ENCODE measurements around the gene CYSRT1. TPM values are rescaled to one million over a fixed set of nuclear protein-coding genes. Genes with fewer than 3 reads are reported as not detected.

The CYSRT1 gene
- total RNA-seq, 2 experiments from 2014 or later = 0.23 TPM; not detected in 1

DNA sequence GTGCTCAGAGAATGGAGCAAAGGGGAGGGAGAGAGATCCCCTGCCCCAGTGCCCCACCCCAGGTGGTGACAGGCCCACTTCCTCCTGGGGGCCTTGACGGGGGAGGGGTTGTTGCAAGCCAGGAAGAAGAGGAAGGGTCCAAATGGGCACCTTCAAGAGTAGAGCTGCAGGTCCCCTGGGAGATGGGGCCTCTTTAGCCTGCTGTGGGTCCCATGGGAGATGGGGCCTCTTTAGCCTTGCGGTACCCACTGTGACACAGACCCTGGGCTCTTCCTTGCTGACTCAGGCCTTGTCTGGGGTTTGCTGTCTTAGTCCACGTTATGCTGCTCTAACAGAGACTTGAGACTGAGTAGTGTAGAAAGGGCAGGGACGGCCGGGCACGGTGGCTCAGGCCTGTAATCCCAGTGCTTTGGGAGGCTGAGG lies 43.0 kb downstream of the CYSRT1 start:
- ChIA-PET CTCF (no interaction called here), POLR2A (no interaction called here)

- POLR2A ChIA-PET = no interaction called here
- CTCF ChIA-PET = interaction anchor here (1.4 kb wide), 1 partner anchor 41 kb away, joined by 3 read pairs; the partner anchor contains the start of gene RNF224
Measured at GRCh38 chr9:137268538-137269201, 43.7 kb downstream of the CYSRT1 start.

GRCh38 chr9:137269231-137269772 lies 44.3 kb downstream of the CYSRT1 start:
- POLR2A ChIA-PET = no interaction called here
- CTCF ChIA-PET = interaction anchor here (1.4 kb wide), 1 partner anchor 42 kb away, joined by 3 read pairs; the partner anchor contains the start of gene RNF224

DNA sequence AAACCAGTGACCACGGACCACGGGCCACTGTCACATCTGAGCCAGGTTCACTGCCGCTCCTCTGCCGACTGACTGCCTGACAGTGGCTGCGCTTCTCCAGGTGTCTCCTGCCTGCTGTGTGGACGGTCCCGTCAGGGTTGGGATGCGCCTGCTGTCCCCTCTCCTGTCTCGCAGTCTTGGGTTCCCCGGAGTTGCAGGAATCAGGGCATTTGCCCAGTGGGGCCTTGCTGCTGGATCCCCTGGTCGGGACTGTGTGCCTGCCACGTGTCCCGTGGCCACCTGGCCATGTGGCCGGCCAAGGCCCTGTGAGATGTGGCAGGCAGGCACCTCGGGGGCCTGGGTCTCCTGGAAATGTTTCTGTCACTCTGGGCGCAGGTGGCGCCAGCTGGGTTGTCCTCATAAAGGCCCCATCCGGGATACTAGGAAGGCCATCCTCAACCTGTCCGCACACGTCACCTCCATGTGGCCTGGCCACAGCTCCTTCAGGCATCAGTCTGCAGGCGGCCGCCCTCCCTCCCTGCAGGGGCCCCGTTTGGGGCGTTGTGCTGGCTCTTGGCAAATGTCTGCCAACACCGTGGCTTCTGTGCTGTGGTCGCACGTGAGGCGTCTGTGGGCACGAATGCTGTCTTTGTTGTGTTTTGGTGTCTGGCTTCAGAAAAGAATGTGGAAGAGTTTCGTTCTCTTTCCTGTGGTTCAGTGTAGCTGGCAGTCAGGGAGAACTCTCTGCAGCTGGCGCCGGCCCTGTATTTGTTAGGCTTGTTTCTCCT lies 46.1 kb downstream of the CYSRT1 start:
- ChIA-PET POLR2A (no interaction called here), CTCF (no interaction called here)

- CTCF ChIA-PET = no interaction called here
- POLR2A ChIA-PET = no interaction called here
Measured at GRCh38 chr9:137271696-137272076, 46.7 kb downstream of the CYSRT1 start.

DNA sequence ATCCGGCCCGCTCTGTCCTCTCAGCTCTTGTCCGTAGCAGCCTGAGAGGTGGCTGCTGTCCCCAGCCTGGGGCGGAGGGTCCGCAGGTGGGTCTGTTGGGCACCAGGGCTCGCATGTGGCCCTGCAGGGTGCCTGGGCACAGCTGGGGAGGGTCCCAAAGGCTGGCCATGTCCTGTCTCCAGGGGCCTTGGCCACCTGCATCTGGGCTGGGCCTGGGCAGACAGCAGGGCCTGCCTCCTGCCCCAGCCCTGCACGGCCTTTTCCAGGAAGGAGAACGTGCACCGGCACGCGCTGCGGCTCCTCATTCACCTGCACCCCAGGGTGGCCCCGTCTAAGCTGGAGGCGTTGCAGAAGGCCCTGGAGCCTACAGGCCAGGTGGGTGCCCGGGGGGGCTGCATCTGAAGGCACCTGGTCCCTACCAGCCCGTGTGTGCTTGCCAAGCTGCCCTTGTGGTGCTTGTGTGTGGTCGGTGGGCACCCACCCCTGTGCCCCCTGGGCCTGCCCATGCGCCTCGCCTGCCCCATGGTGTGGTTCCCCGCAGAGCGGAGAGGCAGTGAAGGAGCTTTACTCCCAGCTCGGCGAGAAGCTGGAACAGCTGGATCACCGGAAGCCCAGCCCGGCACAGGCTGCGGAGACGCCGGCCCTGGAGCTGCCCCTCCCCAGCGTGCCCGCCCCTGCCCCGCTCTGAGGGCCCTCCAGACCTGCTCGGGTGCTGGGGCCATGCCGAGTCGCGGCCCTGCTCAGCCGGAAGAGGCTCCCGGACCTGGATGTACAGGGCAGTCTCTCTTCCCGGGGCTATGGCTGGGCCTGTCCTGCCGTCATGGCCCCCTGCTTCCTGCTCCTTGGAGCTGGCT lies 47.5 kb downstream of the CYSRT1 start:
- ChIA-PET POLR2A (no interaction called here), CTCF (no interaction called here)

DNA sequence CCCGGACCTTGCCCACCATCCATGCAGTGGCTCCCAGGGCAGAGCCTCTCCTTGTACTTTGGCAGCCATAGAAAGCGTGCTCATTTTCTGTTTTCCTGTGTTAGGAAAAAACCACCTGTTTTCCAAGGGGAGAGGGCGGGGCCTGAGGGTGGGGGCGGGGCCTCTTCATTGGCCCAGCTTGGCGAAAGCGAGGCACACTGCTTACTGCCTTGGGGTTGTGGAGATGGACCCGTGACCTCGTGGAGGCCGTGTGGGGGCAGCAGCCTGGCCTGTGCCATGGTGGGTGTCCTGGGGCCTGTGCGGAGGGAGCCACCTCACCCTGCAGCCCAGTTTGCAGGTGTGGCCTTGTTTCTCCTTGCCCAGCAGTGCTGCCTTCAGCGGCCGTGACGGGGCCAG lies 48.1 kb downstream of the CYSRT1 start:
- POLR2A ChIA-PET = no interaction called here

GRCh38 chr9:137273611-137274320 lies 48.8 kb downstream of the CYSRT1 start:
- POLR2A ChIA-PET = no interaction called here
- CTCF ChIA-PET = no interaction called here

More for the DNA sequence above, 48.1 kb downstream of the CYSRT1 start:
- CTCF ChIA-PET = no interaction called here

DNA sequence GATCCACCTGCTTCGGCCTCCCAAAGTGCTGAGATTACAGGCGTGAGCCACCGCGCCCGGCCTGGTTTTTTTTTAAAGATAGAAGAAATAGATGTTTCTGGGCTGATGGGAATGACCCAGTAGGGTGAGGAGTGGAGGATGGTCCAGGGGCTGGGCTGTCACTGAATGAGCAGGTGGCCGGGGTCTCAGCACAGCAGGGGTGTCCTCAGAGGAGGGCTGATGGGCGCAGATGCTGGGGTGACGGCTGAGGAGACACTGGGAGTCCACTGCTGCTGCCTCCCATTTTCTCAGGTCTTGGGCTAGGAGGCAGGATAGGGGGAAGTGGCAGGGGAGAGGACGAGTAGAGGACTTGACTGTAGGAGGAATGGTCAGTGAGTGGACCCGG lies 50.2 kb downstream of the CYSRT1 start:
- CTCF ChIA-PET = no interaction called here
- POLR2A ChIA-PET = no interaction called here

Other genes with a start within 250 kb of the CYSRT1 start
- not detected for gene PTGDS, start 247.7 kb upstream of the CYSRT1 start, total RNA-seq
- gene LCNL1, start 242.2 kb upstream of the CYSRT1 start, total RNA-seq = under 1 TPM in 1 of 2 experiments, not detected in 1; 0.10 TPM
- gene PAXX, start 232.8 kb upstream of the CYSRT1 start, total RNA-seq = 10 to 100 TPM; 66.9 to 74.6 TPM
- not detected for gene CLIC3, start 228.6 kb upstream of the CYSRT1 start, total RNA-seq
- 10 to 100 TPM in 1 of 2 experiments, 1 to 10 TPM in 1; 9.8 to 10.3 TPM for gene ABCA2, start 196.9 kb upstream of the CYSRT1 start, total RNA-seq
- gene FUT7, start 193.1 kb upstream of the CYSRT1 start, total RNA-seq = under 1 TPM in 1 of 2 experiments, not detected in 1; 0.06 TPM
- gene NPDC1, start 179.0 kb upstream of the CYSRT1 start, total RNA-seq = 10 to 100 TPM; 28.2 to 31.4 TPM
- not detected for gene ENTPD2, start 171.1 kb upstream of the CYSRT1 start, total RNA-seq
- 10 to 100 TPM; 16.4 to 16.5 TPM for gene SAPCD2, start 154.6 kb upstream of the CYSRT1 start, total RNA-seq
- 10 to 100 TPM; 27.2 to 29.6 TPM for gene UAP1L1, start 147.7 kb upstream of the CYSRT1 start, total RNA-seq
- gene MAN1B1, start 138.2 kb upstream of the CYSRT1 start, total RNA-seq = 10 to 100 TPM; 30.0 to 34.1 TPM
- gene DPP7, start 110.4 kb upstream of the CYSRT1 start, total RNA-seq = 100 to 1,000 TPM; 323 to 333 TPM
- under 1 TPM in 1 of 2 experiments, not detected in 1; 0.06 TPM for gene GRIN1, start 86.0 kb upstream of the CYSRT1 start, total RNA-seq
- not detected for gene LRRC26, start 55.1 kb upstream of the CYSRT1 start, total RNA-seq
- gene TMEM210, start 53.1 kb upstream of the CYSRT1 start, total RNA-seq = not detected
- gene ANAPC2, start 36.6 kb upstream of the CYSRT1 start, total RNA-seq = 10 to 100 TPM; 49.1 to 51.8 TPM
- gene SSNA1, start 36.5 kb upstream of the CYSRT1 start, total RNA-seq = 100 to 1,000 TPM; 103 TPM
- gene TPRN, start 24.4 kb upstream of the CYSRT1 start, total RNA-seq = 10 to 100 TPM; 11.1 to 11.9 TPM
- gene TMEM203, start 19.5 kb upstream of the CYSRT1 start, total RNA-seq = 10 to 100 TPM; 47.0 to 47.1 TPM
- 10 to 100 TPM; 43.7 to 44.6 TPM for gene NDOR1, start 19.5 kb upstream of the CYSRT1 start, total RNA-seq
- 1 to 10 TPM; 3.0 to 4.1 TPM for gene RNF208, start 2.9 kb upstream of the CYSRT1 start, total RNA-seq
- not detected for gene RNF224, start 2.3 kb downstream of the CYSRT1 start, total RNA-seq
- not detected for gene SLC34A3, start 5.7 kb downstream of the CYSRT1 start, total RNA-seq
- 100 to 1,000 TPM; 315 to 323 TPM for gene TUBB4B, start 16.1 kb downstream of the CYSRT1 start, total RNA-seq
- gene STPG3, start 26.1 kb downstream of the CYSRT1 start, total RNA-seq = not detected
- gene NELFB, start 30.2 kb downstream of the CYSRT1 start, total RNA-seq = 10 to 100 TPM; 67.0 to 70.9 TPM
- gene TOR4A, start 52.6 kb downstream of the CYSRT1 start, total RNA-seq = 1 to 10 TPM; 4.8 TPM
- gene NRARP, start 77.1 kb downstream of the CYSRT1 start, total RNA-seq = 1 to 10 TPM; 3.0 to 3.4 TPM
- 1 to 10 TPM; 3.4 to 3.7 TPM for gene EXD3, start 198.0 kb downstream of the CYSRT1 start, total RNA-seq
- under 1 TPM; 0.40 to 0.67 TPM for gene NOXA1, start 198.2 kb downstream of the CYSRT1 start, total RNA-seq
- not detected for gene ENTPD8, start 216.2 kb downstream of the CYSRT1 start, total RNA-seq
- 10 to 100 TPM; 62.9 to 63.3 TPM for gene NSMF, start 234.2 kb downstream of the CYSRT1 start, total RNA-seq

Data from activated CD8-positive, alpha-beta memory T cell treated with anti-CD3 and anti-CD28 coated beads for 36 hours (primary cell).